Skin epidermis (tissue), 12 donors: ENCODE data around the gene UNC93B1.

Experiments
- H3K27ac ChIP-seq, 21 experiments: fragments of 200-600 bp; sonication (generic) in 11 of 21; one replicate each; pipeline ENCODE4 v1.5.0; 2020; ENCODE audit warnings: mild to moderate bottlenecking in 3 of 21, inconsistent platforms in 2 of 21, moderate library complexity in 2 of 21
- H3K4me3 ChIP-seq, 7 experiments: fragments of 200-600 bp; sonication (generic) in 2 of 7; one replicate each; pipeline ENCODE4 v1.5.0; 2020; ENCODE audit warnings: inconsistent platforms in 2 of 7, mild to moderate bottlenecking in 2 of 7, moderate library complexity in 1 of 7

The UNC93B1 gene

DNA sequence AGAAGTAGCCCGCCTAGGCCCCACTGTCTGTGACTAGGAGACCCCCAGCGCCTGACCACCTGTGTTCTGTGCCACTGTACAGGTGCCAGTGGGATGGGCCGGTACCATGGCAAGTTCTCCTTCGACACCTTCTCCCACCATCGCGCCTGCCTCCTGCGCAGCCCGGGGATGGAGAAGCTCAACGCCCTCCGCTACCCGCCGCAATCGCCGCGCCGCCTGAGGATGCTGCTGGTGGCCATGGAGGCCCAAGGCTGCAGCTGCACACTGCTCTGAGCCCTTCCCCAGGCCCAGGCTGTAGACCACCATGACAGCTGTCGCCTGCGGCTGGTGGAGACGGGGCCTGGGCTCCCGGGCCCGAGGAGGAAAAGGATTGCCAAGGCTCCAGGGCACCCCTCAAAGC is 23.8 kb upstream of the UNC93B1 start:
- H3K4me3 ChIP-seq, result no peak overlapping the region
- peak overlapping the region in 4 of 21 experiments; percentile 9 to 85 (median 52) for H3K27ac ChIP-seq

DNA sequence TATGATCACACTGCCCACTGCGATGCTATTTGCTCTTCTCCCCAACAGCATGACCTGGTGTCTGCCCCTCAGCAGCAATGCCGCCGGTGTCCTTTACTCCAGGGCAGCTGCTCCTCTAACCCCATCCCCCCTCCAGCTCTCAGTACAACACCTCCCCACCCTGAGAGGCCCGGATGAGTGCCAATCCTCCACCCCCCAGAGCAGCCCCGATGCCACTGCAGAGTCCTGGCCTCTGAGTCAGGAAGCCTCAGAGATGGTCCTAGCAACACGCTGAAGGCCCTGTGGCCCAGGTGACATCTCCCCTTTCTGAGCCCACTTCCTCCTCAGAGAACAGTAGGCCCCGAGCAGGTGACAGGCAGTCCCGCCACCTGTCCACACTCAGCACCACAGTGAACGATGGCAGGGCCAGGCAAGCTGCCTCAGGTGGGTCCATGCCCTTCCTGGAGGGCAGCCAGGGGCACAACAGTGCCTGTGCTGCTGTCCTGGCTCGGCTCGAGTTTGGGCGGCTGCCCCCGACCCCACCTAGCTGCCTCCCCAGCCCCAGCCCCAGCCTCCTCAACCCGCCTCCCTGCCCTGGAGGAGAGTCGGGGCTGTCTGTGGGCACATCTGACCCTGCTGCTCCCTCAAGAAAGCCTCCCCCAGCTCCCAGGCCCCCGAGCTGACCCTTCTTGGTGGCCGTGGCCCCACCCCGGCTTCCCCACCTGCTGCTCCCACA is 22.7 kb upstream of the UNC93B1 start:
- Histone ChIP-seq H3K4me3 (no peak overlapping the region), H3K27ac (no peak overlapping the region)

DNA sequence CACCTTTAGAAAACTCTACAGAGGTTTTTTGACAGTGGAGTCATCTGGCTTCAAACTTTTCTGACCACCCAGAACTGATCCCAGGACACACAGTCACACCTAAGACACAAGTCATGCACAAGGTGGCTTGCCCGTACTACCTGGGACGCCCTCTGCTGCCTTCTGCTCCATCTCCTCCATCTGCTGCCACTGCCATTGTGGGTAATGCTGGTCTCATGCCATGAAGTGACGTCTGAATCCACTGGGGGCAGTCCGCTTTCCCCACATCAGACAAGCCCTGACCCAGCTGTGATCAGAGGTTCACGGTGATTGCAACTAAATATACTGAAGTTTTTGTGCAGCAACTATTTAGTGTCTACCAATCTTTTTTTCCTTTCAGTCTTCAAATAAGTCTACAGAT is 21.1 kb upstream of the UNC93B1 start:
- no peak overlapping the region for H3K4me3 ChIP-seq
- no peak overlapping the region for H3K27ac ChIP-seq

DNA sequence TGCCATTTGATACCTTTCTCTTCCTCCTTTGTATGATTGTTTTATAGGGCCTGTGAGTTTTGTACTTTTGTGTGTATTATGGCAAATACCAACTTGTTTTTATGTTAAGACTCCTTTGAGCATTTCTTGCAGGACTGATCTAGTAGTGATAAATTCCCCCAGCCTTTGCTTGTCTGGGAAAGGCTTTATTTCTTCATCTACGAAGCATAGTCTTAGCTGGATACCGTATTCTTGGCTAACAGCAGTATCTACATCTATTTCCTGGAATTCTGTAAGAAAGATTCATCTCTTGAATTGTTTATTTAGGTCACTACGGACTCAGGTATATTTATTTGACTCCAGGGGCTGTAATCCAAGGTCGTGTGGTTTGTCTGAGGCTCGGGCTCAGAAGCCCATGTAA is 20.6 kb upstream of the UNC93B1 start:
- H3K4me3 ChIP-seq, result no peak overlapping the region
- no peak overlapping the region for H3K27ac ChIP-seq

DNA sequence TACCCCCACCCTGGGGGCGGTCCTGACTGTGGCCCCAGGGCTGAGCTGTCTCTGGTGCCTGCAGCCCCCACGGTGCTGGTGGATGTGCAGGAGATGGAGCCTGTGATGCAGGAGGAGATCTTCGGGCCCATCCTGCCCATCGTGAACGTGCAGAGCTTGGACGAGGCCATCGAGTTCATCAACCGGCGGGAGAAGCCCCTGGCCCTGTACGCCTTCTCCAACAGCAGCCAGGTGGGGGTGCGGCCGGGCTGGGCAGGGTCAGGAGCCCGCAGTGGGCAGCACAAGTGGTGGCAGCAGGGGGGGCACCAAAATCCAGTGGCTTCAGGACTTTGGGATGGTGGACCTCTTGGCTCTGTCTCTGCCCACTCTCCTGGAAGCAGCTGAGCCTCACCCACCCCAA is 18.6 kb upstream of the UNC93B1 start:
- Histone ChIP-seq H3K27ac (no peak overlapping the region), H3K4me3 (no peak overlapping the region)

DNA sequence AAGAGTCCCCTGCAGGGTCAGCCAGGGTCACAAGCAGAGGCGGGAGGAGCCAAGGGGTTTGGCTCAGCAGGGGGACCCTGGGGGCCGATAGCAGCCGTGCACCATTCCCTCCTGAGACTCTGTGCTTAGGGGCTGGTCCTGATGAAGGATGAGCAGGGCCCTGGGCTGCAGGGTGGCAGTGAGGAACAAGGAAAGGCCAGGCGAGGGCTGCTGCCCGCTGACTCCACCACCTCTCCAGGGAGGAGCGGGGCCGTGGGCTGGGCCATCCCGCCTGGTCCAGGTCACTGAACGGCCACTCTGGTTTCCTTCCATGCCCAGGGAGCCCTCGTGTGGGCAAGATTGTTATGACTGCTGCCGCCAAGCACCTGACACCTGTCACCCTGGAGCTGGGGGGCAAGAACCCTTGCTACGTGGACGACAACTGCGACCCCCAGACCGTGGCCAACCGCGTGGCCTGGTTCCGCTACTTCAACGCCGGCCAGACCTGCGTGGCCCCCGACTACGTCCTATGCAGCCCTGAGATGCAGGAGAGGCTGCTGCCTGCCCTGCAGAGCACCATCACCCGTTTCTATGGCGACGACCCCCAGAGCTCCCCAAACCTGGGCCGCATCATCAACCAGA is 17.4 kb upstream of the UNC93B1 start:
- Histone ChIP-seq H3K4me3 (no peak overlapping the region), H3K27ac (no peak overlapping the region)

DNA sequence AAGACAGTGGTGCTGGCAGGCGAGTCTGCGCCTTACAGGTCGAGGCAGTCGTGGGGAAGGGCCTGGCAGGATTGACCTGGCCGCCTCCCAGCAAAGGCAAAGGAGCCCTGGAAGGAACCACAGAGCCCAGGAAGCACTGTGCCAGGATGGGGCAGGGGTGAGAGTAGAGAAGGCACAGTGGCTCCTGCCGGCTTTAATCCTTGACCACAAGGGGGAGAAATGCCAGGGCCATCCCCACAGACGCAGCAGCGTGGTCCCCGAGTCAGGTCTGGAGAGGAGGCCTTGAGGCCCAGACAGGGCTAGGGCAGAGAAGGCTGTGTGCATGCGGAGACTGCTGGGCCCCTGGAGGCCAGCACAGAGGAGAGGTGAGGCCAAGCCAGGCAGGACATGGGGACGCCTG is 16.7 kb upstream of the UNC93B1 start:
- Histone ChIP-seq H3K27ac (peak overlapping the region in 1 of 21 experiments; percentile 19), H3K4me3 (no peak overlapping the region)

DNA sequence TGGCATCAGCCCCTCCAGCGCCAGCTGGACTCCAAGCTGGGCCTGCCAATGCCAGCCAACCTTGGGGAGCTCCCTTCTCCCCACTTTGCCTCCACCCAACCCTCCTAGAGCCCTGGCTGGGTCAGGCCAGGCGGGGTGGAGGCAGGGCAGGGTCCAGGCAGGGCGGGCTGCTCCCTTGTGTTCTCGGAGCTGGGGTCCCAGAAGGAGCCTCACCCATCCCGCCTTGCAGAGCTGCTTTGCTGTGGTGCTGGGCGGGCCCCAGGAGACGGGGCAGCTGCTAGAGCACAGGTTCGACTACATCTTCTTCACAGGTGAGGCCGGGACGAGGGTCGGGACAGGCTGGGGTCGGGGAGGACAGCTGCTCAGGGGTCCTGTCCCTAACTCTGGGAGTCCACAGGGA is 15.6 kb upstream of the UNC93B1 start:
- no peak overlapping the region for H3K4me3 ChIP-seq
- no peak overlapping the region for H3K27ac ChIP-seq

DNA sequence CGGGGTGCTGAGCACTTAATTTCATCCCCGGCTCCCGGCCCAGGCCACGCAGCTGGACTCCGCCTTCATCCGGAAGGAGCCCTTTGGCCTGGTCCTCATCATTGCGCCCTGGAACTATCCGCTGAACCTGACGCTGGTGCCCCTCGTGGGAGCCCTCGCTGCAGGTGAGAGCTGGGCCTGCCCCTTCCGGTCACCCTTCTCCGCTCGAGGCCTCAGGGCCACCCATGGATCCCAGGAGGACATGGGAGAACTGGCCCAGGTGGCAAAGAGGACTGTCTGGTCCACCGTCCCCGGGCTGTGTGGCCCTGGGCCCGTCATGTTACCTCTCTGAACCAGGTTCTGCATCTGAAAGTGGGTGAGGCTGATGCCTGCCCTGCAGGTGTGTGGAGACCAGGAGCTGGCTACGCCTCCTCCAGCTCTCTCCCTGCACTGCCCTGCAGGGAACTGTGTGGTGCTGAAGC is 14.9 kb upstream of the UNC93B1 start:
- H3K4me3 ChIP-seq, result no peak overlapping the region
- no peak overlapping the region for H3K27ac ChIP-seq

DNA sequence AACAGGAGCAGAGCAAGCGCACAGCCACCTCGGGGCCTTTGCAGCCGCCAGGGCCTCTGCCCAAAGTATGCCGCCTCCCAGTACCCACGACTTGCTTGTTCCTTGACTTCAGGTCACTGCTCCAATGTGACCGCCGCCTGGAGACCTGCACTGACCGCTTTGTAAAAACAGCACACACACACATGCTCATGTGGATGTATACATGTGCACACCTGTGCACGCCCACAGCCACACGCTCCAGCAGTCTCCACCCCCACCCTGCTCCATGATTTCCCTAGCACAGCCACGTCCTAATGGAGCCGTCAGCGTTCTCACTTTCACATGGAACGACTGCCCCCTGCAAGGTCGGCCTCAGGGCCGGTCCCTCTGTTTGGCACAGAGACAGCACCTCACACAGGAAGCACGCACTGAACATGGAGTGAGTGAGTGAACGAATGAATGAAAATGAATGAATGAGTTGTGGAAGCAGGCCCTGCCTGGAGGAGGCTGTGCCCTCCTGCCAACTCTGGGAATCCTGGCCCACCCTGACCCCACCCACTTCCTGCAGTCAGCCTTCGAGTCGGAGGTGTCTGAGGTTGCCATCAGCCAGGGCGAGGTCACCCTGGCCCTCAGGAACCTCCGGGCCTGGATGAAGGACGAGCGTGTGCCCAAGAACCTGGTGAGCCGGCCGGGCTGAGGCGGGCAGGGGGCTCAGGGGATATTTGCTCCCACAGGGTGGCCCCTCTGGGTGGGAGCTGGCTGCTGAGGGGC is 14.3 kb upstream of the UNC93B1 start:
- Histone ChIP-seq H3K4me3 (no peak overlapping the region), H3K27ac (no peak overlapping the region)

DNA sequence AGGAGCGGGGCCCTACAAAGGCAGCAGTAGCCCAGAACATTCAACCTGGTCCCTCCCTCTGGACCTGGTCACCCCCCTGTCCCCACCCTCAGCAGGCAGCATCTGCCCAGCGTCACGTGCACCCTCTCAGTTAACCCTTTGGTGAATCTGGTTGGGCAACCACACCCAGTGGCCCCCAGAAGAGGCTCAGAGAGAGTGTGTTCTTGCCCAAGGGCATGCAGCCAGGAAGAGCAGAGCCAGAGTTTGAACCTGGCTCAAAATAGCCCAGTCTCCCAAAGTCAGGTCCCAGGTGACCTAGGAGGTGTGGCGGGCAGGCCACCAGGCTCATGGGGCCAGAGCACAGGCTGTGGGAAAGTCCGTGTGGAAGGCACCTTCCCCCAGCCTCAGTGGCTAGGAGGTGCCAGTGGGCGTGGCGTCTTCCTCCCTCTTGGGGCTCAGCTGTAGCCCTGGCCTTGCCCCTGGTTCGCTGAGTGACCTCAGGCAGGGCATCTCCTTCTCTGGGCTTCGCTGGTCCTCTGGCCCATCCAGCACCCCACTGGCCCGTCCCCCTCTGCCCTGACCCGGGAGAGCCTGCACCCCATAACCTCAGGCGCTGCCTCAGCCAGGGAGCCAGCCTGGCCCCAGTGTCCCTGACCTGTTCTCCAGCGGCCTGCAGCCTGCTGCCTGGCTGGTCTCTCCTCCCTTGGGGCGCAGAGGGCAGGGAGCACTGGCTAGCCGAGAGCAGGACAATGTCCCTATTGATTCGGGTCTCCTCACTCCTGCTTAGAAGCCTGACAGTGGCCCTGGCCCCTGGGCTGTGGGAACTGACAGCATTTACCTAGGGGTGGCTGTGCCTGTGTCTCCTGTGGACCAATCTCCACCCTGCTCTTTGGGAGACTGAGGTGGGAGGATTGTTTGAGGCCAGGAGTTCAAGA is 13.3 kb upstream of the UNC93B1 start:
- no peak overlapping the region for H3K4me3 ChIP-seq
- peak overlapping the region in 1 of 21 experiments; percentile 18 for H3K27ac ChIP-seq

DNA sequence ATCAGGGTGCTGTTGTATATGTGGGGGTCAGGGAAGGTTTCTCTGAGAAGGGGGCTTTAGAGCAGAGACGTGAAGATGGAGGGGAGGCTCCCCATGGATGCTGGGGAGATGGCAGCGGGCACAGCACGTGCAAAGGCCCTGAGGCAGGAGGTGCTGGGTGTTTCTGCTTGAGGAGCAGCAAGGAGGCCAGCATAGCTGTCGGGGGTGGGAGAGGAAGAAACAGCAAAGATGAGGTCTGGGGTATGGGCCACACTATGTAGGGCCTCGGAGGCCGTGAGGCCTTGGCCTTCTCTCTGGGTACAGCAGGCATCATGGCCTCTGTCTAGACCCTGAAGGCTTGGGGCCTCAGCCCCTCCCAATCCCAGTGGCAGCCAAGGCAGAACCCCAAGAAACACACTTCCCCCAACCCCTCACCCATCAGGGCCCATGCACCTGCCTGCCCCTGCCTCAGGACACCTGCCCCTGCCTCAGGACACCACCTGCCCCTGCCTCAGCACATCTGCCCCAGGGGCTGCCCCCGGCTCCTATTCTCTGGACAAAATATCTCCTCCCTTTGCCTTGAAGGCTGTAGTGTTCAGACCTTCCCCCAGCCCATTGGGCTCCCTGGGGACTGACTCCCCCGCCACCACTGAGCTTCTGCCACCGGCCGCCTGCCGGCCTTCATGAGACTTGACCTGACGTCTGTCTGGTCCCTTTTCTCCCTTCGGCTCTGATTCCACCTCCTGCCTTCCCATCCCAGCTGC is 12.4 kb upstream of the UNC93B1 start:
- no peak overlapping the region for H3K4me3 ChIP-seq
- H3K27ac ChIP-seq, result peak overlapping the region in 1 of 21 experiments; percentile 18

DNA sequence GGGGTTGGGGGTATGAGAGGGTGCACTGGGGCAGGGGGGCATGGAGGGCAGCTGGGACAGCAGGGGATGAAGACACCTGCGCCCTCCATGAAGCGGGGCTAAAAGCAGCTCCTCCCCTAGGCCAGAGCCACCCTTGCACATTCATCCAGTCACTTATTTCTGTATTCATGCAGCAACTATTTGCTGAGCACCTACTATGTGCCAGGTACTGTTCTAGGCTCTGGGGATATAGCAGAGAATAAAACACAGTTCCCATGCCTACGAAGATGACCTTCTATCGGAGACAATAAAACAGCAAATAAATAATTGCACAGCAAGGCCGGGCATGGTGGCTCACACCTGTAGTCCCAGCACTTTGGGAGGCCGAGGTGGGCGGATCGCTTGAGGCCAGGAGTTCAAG is 11.6 kb upstream of the UNC93B1 start:
- Histone ChIP-seq H3K4me3 (no peak overlapping the region), H3K27ac (no peak overlapping the region)

DNA sequence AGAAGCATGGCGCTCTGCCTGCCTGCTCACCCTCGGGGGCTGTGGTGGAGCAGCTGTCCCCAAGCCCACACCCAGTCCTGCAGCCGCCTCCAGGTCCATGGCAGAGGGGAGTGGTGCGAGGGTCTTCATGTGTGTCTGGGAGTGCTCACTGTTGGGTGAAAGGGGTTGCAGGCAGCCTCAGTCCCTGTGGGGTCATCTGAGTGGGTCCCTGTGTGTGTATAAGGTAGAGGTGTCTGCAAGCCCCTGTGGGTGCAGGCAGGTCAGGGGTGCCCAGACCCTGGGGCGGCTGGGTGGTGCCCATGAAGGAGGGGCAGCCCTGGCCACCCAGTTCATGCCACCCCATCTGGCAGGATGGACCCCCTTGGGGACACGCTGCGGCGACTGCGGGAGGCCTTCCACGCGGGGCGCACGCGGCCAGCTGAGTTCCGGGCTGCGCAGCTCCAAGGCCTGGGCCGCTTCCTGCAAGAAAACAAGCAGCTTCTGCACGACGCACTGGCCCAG is 11.1 kb upstream of the UNC93B1 start:
- Histone ChIP-seq H3K4me3 (no peak overlapping the region), H3K27ac (peak overlapping the region in 7 of 21 experiments; percentile 6 to 69 (median 59))

DNA sequence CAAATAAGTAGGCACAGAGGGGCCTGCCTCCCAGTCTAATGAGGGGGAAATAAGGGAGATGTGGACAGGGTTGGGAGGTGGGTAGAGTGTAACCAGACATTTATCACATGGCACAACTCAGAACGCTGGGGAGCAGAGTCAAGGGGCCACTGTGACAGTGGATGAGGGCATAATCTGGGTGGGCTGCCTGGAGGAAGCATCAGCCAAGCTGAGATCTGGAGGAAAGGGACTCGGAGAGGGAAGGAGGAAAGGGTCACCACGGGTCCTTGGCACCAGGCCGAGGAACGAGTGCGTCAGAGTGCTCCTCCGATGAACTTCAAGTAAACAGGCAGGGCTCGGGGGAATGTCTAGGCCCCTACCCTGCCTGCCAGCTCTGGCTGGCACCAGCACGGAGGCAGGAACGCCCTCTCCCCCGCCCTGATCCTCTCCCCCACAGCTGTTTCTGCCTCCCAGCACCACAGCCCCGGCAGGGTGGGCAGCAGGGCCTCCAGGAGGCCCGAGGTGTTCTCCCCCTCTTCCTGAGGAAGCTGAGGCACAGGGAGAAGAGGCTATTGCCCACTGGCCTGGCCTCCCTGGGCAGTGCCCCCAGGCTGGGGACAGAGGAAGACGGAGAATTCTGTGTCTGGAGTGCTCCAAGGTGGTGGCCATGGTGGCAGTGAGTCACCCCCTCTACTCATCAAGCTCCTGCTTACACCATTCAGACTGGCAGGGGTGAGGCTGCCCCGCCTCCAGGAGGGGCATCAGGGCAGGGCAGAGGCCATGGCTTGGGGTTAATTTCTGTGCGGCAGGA is 10.5 kb upstream of the UNC93B1 start:
- Histone ChIP-seq H3K4me3 (no peak overlapping the region), H3K27ac (peak overlapping the region in 10 of 21 experiments; percentile 6 to 81 (median 60))

DNA sequence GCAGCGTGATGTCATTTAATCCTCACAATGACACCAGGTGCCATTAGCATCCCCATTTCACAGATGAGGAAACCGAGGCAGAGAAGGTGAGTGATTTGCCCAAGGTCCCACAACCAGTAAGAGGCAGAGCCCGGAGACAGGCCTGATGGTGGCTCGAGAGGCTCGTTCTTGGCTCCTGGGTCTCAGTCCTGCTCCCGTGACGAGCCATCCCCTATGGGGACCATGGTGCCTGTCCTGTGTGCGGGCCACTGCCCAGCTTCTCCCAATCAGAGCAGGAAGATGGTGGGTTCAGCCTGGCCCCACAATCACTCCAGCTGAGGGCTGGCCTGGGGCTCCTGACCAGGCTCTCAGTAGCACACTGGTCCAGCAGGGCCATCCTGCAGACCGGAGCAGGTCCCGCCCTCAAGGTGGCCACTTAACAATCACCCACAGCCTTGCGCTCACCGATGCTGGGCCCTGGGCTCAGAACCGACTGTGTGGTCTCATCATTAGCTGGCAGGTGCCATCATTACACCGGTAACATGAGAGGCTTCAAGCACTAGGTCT is 9.8 kb upstream of the UNC93B1 start:
- no peak overlapping the region for H3K4me3 ChIP-seq
- peak overlapping the region in 2 of 21 experiments; percentile 59 to 81 for H3K27ac ChIP-seq

DNA sequence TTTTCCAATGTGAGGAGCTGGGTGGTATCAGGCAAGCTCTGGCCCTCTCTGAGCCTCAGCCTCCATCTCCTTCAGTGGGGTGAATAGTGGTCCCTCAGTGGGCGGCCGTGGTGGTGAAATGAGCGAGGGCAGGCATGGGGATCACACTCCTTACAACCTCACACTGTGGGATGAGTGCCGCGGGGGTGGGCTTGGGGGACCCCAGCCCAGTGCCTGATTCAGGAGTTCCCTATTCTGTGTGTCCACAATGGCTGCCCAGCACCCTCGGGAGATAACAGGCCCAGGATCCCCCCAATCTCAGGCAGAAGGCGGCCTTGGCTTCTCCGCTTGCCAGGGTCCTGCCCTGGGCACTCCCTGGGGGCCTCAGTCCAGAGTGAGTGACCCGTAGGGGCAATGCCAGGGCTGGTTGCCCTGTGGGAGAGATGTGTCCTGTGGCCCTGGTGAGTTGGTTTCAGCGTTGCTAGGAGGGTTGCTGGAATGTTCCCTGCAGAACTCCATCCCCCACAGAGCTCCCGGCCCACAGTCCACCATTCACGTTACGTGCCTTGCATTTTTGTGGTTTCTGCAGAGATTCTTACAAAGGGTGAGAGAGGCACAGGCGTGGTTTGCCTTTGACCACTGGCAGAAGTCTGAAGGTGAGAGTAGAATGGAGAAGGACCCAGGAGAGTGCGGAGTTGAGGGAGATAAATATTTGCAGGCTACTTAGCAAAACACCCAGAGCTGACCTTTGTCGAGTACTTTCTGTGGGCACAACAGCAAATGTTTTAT is 9.1 kb upstream of the UNC93B1 start:
- H3K4me3 ChIP-seq, result no peak overlapping the region
- H3K27ac ChIP-seq, result peak overlapping the region in 8 of 21 experiments; percentile 1 to 81 (median 54)
